Measurements from ENCODE around the gene ANO2. TPM values are rescaled to one million over a fixed set of nuclear protein-coding genes. Genes with fewer than 3 reads are reported as not detected.

Gene ANO2
- total and polyA plus RNA-seq, 2 donors = 2.9 to 8.8 TPM

DNA sequence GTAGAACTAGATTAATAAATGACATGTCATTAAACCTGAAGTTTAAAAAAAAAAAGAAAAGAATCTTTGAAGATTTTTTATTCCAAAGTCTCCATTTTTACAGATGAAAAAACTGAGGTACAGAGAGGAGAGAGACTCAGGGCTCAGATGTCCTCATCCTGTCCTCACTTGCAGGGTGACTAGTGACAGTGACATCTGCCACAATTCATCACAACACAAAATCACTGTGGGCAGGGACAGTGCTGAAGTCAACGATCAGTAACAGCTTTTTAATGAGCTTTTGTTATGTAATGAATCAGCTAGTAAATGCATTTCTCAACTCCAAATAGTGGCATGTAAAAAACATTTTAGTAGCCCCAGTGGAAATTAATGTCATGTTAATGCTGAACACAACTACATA lies 374.6 kb downstream of the ANO2 start:
- H3K36me3 ChIP-seq (ENCODE audit: insufficient read depth) = no peaks in the 10 kb centered on the region
- H3K27ac ChIP-seq (ENCODE audit: low read depth) = no peak overlapping the region
- DNase-seq (ENCODE audit: extremely low spot score) = no peak
- no peak overlapping the region for H3K4me3 ChIP-seq (ENCODE audit: low read depth, low read length)
- H3K4me1 ChIP-seq (ENCODE audit: insufficient read depth) = no peaks in the 10 kb centered on the region
- WGBS = 49% methylated on average over 1 of the region's 1 CpG

DNA sequence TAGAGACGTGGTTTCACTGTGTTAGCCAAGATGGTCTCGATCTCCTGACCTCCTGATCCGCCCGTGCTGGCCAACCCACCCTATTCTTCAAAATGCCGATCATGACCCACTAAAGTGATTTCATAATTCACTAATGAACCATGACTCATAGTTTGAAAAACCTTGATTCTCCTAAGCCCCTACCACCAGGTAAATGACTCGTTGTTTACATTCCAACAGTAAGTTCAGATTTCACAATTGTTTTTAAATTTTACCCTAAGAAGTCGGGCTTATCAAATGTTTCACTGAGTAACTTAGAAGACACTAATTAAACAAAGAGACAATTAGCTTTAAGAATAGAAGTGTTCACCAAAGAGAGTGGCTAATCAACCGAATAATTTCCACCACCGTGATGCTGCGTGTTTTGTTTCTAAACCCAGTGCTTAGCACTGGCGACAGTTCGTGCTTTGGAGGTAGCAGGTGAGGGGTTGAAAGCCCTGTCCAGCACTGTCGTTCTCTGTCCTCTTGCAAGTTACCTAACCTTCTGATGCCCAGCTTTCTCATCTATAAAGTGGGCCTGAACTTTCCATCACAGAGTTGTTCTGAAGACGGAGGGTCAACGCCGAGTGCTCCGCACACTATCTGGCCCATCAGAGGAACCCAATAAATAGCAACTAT lies 376.6 kb downstream of the ANO2 start:
- Histone ChIP-seq H3K4me1 (ENCODE audit: insufficient read depth) (no peaks in the 10 kb centered on the region), H3K27ac (ENCODE audit: low read depth) (no peak overlapping the region), H3K4me3 (ENCODE audit: low read depth, low read length) (no peak overlapping the region), H3K36me3 (ENCODE audit: insufficient read depth) (no peaks in the 10 kb centered on the region)
- WGBS = 82% methylated on average over 17 of the region's 17 CpGs
- no peak for DNase-seq (ENCODE audit: extremely low spot score)

DNA sequence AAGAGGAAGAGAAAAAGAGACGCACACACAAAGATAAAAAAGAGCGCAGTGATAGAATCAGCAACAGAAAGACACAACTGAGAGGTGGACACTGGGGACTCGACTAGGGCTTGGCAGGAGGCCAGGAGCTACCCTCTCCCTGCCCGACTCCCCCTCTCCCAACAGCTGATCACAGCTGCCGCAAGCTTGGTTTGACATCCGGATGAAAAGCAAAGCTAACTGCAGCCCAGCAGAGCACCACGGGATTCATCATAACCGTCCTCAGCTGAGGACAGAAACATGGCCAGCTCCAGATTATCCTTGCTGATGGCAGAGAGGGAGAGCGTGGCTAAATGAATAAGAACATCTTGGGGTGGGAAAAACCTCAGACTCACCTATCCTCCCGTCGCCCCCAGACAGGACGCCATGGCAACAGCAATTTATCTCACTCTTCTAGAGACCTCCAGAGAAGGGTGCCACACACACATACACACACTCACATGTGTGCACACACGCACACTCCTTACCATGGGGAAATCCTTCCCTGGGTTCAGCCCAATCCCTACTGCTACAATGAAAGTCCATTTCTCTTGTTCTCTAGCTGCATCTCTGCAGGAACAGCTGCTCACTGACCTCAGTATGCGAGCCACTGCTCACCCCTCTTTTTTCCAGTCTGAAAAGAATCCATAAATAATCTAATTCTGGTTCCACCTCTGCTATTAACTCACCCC lies 377.9 kb downstream of the ANO2 start:
- no peak for DNase-seq (ENCODE audit: extremely low spot score)
- Histone ChIP-seq H3K4me1 (ENCODE audit: insufficient read depth) (no peaks in the 10 kb centered on the region), H3K27ac (ENCODE audit: low read depth) (no peak overlapping the region), H3K36me3 (ENCODE audit: insufficient read depth) (no peaks in the 10 kb centered on the region), H3K4me3 (ENCODE audit: low read depth, low read length) (no peak overlapping the region)
- 28% methylated on average over 14 of the region's 14 CpGs for WGBS

DNA sequence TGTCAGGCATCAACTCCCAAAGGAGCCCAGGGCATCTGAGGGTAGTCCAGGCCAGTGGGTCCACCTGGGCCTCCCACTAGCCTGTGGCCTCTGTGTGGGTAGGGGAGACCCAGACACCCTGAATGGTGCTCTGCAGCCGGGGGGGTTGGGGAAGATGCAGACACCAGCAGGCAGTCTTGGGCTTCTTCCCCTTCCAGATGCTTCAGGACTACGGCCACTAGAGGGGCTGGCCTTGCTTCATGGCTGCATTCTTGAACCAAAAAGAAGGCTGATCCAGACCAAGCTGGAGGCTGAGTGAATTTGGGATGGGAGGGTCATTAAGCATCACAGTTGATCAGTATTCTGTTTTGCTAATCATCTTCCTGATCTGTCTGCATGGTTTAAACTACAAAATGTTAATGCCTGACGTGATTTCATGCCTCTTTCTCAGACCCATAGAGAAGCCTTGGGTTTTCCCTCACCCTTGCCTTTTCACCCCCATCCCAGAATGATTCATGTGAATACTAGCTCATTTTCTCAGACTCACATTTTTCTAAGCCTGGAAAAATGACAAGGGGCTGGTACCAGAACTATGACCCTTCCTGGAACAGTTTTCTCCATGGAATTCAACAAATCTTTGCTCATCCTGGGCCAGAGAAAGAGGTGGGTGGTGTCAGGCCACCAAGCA lies 379.0 kb downstream of the ANO2 start:
- no peak for DNase-seq (ENCODE audit: extremely low spot score)
- Histone ChIP-seq H3K36me3 (ENCODE audit: insufficient read depth) (no peaks in the 10 kb centered on the region), H3K4me1 (ENCODE audit: insufficient read depth) (no peaks in the 10 kb centered on the region), H3K4me3 (ENCODE audit: low read depth, low read length) (no peak overlapping the region), H3K27ac (ENCODE audit: low read depth) (no peak overlapping the region)
- 68% methylated on average over 3 of the region's 3 CpGs for WGBS

DNA sequence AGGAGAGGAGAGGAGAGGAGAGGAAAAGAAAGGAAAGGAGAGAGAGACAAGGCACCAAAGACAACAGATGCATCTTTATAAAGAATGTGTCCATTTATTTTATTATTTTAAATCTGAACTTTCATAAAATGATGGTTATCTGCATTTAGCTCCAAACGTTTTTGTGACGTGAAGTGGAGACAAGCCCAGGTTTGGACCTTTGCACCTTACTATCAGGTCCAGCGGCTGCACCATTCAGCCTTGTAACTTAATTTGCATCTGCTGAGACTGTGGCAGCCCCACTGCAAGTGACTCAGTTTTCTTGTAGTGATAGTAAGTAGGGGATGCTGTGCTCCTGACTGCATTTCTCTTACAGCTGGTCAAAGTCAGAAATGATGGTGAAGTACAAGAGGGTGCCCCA lies 382.5 kb downstream of the ANO2 start:
- Histone ChIP-seq H3K36me3 (ENCODE audit: insufficient read depth) (no peaks in the 10 kb centered on the region), H3K27ac (ENCODE audit: low read depth) (no peak overlapping the region), H3K4me1 (ENCODE audit: insufficient read depth) (no peaks in the 10 kb centered on the region), H3K4me3 (ENCODE audit: low read depth, low read length) (no peak overlapping the region)
- DNase-seq (ENCODE audit: extremely low spot score) = no peak
- WGBS = 87% methylated on average over 3 of the region's 3 CpGs

DNA sequence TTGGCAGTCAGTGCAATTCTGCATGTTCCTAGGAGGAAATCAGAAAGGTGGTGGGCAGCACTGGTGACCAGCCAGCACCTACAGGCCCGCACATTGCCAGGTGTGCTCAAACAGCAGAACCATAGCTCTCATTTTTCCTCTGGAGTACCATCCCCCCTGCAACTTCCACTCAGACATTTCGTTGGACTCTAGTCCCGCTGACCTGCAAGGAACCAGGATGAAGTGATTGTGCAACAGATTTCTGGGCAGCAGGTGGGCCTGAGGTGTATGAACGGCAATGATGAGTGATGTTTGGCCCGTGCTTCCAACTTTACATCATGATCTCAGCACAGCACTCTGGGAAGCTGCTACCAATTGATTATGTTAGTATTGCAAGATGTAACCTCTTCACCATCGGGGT lies 383.2 kb downstream of the ANO2 start:
- H3K4me3 ChIP-seq (ENCODE audit: low read depth, low read length) = no peak overlapping the region
- H3K4me1 ChIP-seq (ENCODE audit: insufficient read depth) = no peaks in the 10 kb centered on the region
- H3K36me3 ChIP-seq (ENCODE audit: insufficient read depth) = no peaks in the 10 kb centered on the region
- 94% methylated on average over 6 of the region's 6 CpGs for WGBS
- no peak for DNase-seq (ENCODE audit: extremely low spot score)
- no peak overlapping the region for H3K27ac ChIP-seq (ENCODE audit: low read depth)

DNA sequence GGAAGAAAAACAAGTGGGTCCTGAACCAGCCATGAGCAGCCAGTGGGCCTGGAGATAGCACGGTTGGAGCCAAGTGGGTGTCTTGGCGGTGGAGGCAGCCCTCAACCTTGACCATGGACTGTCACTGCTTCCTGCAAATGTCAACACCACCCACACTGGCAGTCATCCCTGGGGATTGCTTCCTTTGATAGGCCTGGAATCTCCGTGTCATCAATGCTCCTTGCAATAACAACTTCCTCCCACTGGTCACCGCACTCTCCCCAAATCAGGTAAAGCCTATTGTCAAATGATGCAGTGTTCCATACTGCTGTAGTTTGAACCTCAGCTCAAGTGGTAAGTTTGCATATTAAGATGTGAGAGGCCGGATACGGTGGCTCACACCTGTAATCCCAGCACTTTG lies 384.0 kb downstream of the ANO2 start:
- WGBS = 86% methylated on average over 6 of the region's 6 CpGs
- no peak for DNase-seq (ENCODE audit: extremely low spot score)
- no peak overlapping the region for H3K4me3 ChIP-seq (ENCODE audit: low read depth, low read length)

DNA sequence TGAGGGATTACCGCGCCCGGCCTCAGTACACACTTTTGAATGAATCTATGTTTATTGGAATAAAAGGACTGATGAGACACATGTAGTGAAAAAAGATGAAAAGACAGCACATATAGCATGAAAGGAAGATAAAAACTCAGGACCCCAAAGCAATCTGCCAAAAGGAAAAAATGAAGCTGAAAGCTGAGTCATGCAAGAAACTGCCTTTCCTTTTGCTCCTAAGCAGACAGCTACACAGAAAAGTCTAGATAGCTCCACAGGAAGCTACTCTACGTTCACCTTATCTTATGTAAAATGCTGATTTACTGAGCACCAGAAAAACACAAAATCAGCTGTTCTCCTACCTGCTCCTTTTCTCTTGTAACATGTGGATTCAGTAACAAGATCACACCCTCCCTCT lies 384.8 kb downstream of the ANO2 start:
- WGBS = 84% methylated on average over 4 of the region's 4 CpGs
- no peak for DNase-seq (ENCODE audit: extremely low spot score)
- H3K36me3 ChIP-seq (ENCODE audit: insufficient read depth) = no peaks in the 10 kb centered on the region
- no peak overlapping the region for H3K27ac ChIP-seq (ENCODE audit: low read depth)
- no peak overlapping the region for H3K4me3 ChIP-seq (ENCODE audit: low read depth, low read length)
- no peaks in the 10 kb centered on the region for H3K4me1 ChIP-seq (ENCODE audit: insufficient read depth)

More for the DNA sequence above, 384.0 kb downstream of the ANO2 start:
- Histone ChIP-seq H3K27ac (ENCODE audit: low read depth) (no peak overlapping the region), H3K4me1 (ENCODE audit: insufficient read depth) (no peaks in the 10 kb centered on the region), H3K36me3 (ENCODE audit: insufficient read depth) (no peaks in the 10 kb centered on the region)

DNA sequence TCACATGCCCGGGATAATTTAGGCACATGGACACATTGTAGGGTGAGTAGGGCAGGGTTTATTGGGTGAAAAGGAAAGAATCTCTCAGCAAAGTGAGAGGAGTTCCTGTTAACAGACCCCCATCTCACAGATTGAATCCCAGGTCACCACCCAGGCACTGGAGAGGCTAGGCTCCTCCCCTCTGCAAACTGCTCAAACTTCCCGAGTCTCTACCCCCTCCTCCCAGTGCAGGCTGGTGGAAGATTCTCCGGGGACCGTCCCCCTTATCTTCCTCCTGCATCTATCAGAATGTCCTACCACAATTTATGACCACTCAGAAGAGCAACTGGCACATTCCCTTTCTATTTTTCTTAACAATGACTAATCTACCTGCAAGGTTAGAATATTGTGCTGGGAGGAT lies 387.2 kb downstream of the ANO2 start:
- no peak for DNase-seq (ENCODE audit: extremely low spot score)
- no peak overlapping the region for H3K27ac ChIP-seq (ENCODE audit: low read depth)
- no peak overlapping the region for H3K4me3 ChIP-seq (ENCODE audit: low read depth, low read length)
- H3K36me3 ChIP-seq (ENCODE audit: insufficient read depth) = no peaks in the 10 kb centered on the region
- H3K4me1 ChIP-seq (ENCODE audit: insufficient read depth) = no peaks in the 10 kb centered on the region
- WGBS = 21% methylated on average over 4 of the region's 4 CpGs

DNA sequence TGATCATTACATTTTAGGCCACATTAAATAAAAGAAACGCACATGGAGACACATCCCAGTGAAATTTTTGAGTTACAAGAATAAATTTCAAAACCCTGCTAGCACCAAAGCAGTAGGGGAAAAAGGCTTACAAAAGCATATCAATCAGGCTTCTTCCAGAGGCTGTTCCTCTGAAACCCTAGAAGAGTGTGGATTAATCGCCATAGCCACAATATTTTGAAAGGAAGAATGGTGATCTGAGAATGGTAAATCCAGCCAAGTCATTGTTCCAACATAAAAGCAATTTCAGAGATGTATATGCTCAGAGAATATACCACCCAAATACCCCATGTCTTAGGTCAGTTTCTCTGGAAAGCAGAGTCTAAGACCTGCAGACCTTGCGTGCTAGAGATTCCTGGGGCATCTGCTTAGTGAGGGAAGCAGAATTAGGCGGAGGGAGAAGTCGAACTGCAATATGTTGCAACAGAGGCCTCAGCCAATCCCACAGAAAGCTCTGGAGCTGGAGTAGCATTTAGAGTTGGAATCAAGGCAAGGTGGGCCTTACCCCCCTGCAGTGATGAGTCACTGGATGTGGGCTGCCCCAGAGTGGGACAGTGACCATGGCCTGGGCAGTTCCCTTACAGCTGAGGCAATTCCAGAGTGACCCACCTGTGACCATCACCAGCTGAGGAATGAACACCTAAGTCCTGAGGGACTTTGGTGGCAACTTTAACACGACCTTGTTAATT lies 387.9 kb downstream of the ANO2 start:
- 83% methylated on average over 6 of the region's 6 CpGs for WGBS
- Histone ChIP-seq H3K4me3 (ENCODE audit: low read depth, low read length) (no peak overlapping the region), H3K27ac (ENCODE audit: low read depth) (no peak overlapping the region), H3K36me3 (ENCODE audit: insufficient read depth) (no peaks in the 10 kb centered on the region), H3K4me1 (ENCODE audit: insufficient read depth) (no peaks in the 10 kb centered on the region)
- no peak for DNase-seq (ENCODE audit: extremely low spot score)

DNA sequence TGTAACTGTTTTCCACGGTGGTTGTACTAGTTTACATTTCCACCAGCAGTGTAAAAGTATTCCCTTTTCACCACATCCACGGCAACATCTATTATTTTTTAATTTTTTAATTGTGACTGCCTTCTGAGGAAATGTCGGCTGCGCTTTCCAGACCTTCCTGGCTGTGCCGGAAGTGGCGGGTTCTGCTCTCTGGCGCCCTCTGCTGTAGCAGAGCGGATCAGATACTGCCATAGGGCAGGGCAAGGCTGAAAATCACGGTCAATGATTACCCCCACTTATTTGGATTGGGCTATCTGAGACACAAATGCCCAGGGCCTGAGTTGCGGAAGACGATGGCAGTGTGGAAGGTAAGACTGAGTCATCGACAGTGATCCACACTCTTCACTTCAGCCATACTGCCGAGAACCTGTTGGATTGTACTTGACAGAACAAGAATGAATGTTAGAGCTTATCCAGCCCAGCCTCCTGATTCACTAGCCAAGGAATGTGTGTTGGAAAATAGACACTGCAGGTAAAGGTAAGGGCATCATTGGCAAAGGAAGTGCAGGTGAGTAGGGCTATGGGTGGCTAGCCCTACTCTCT lies 388.9 kb downstream of the ANO2 start:
- H3K4me3 ChIP-seq (ENCODE audit: low read depth, low read length) = no peak overlapping the region
- H3K27ac ChIP-seq (ENCODE audit: low read depth) = no peak overlapping the region
- 93% methylated on average over 13 of the region's 13 CpGs for WGBS
- DNase-seq (ENCODE audit: extremely low spot score) = no peak
- H3K36me3 ChIP-seq (ENCODE audit: insufficient read depth) = no peaks in the 10 kb centered on the region
- H3K4me1 ChIP-seq (ENCODE audit: insufficient read depth) = no peaks in the 10 kb centered on the region

DNA sequence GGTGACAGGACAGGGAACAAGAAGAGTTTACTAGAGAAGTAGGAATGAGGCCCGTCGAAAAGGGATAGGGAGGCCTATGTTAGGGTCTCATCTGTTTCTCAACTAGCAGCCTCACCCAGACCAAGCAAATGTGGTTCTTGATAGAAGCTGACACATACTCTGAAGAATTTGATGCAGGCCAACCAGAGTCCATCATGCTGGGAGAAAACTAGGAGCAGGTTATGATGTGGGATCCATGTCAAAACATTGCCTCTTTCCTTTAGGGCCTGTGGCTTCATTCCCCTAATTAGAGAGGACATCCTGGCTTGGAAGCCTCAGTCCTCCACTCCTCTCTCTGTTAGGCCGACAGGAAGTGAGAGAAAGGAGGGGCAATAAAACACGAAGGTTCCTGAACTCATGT lies 390.3 kb downstream of the ANO2 start:
- WGBS = 59% methylated on average over 4 of the region's 4 CpGs
- Histone ChIP-seq H3K36me3 (ENCODE audit: insufficient read depth) (no peaks in the 10 kb centered on the region), H3K4me1 (ENCODE audit: insufficient read depth) (no peaks in the 10 kb centered on the region), H3K4me3 (ENCODE audit: low read depth, low read length) (no peak overlapping the region), H3K27ac (ENCODE audit: low read depth) (no peak overlapping the region)
- no peak for DNase-seq (ENCODE audit: extremely low spot score)

DNA sequence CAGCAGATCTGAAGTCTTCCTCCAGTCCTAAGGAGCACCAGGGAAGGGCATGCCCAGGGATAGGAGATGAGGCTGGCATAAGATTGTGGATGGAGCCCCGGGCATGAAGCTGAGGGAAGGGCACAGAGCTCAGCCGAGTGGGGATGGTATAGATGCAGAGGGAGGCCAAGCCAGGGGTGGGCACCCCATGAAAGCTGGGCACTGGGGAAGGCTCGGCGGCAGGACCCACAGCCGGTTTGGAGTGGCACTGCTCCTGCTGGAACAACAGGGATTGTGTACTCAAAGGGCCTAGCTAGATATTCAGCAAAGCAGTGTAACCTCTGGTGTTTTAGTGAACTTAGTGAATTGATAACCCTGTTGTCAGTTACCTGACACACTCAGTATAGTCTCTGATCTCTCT lies 396.0 kb downstream of the ANO2 start:
- 89% methylated on average over 5 of the region's 5 CpGs for WGBS
- Histone ChIP-seq H3K4me1 (ENCODE audit: insufficient read depth) (no peaks in the 10 kb centered on the region), H3K4me3 (ENCODE audit: low read depth, low read length) (no peak overlapping the region), H3K36me3 (ENCODE audit: insufficient read depth) (no peaks in the 10 kb centered on the region), H3K27ac (ENCODE audit: low read depth) (no peak overlapping the region)
- no peak for DNase-seq (ENCODE audit: extremely low spot score)

All from urinary bladder (tissue), 4 donors.